KOPT-K1 (cell line): ENCODE results near the gene LARP6.

Experiments
- H3K27ac ChIP-seq: fragments of 200-600 bp; sonication (generic); 2 replicates; pipeline ENCODE4 v1.5.1; 2016; ENCODE audit warnings: antibody characterized with exemption, mild to moderate bottlenecking, low read depth, low read length; ENCODE audit not compliant: poor library complexity, severe bottlenecking
- H3K36me3 ChIP-seq: fragments of 200-600 bp; sonication (generic); 2 replicates; pipeline ENCODE4 v1.5.1; 2017; ENCODE audit warnings: antibody characterized with exemption, mild to moderate bottlenecking, low read length, moderate library complexity; ENCODE audit not compliant: insufficient read depth
- H3K9me3 ChIP-seq: fragments of 200-600 bp; sonication (generic); 2 replicates; pipeline ENCODE4 v1.5.1; 2017; ENCODE audit warnings: antibody characterized with exemption, low read length, mild to moderate bottlenecking; ENCODE audit not compliant: insufficient read depth, poor library complexity, severe bottlenecking

The LARP6 gene

GRCh38 chr15:70796516-70797310 is 57.2 kb downstream of the LARP6 start:
- Histone ChIP-seq H3K27ac (no peak overlapping the region), H3K36me3 (no peaks in the 10 kb centered on the region), H3K9me3 (no peaks in the 10 kb centered on the region)

GRCh38 chr15:70795311-70795665 is 58.7 kb downstream of the LARP6 start:
- H3K9me3 ChIP-seq: no peaks in the 10 kb centered on the region
- H3K36me3 ChIP-seq: no peaks in the 10 kb centered on the region
- no peak overlapping the region for H3K27ac ChIP-seq

- Histone ChIP-seq H3K36me3 (no peaks in the 10 kb centered on the region), H3K27ac (no peak overlapping the region), H3K9me3 (no peaks in the 10 kb centered on the region)
Observed at GRCh38 chr15:70794596-70795310, 59.2 kb downstream of the LARP6 start.

- no peaks in the 10 kb centered on the region for H3K9me3 ChIP-seq
- H3K36me3 ChIP-seq: no peaks in the 10 kb centered on the region
- no peak overlapping the region for H3K27ac ChIP-seq
Observed at GRCh38 chr15:70793694-70794093, 60.3 kb downstream of the LARP6 start.

GRCh38 chr15:70792171-70792573 is 61.8 kb downstream of the LARP6 start:
- H3K9me3 ChIP-seq: no peaks in the 10 kb centered on the region
- H3K27ac ChIP-seq: no peak overlapping the region
- H3K36me3 ChIP-seq: no peaks in the 10 kb centered on the region

GRCh38 chr15:70791259-70791658 is 62.7 kb downstream of the LARP6 start:
- no peak overlapping the region for H3K27ac ChIP-seq
- H3K36me3 ChIP-seq: no peaks in the 10 kb centered on the region
- H3K9me3 ChIP-seq: no peaks in the 10 kb centered on the region

GRCh38 chr15:70789213-70789612 is 64.7 kb downstream of the LARP6 start:
- H3K9me3 ChIP-seq: no peaks in the 10 kb centered on the region
- H3K36me3 ChIP-seq: no peaks in the 10 kb centered on the region
- no peak overlapping the region for H3K27ac ChIP-seq

- Histone ChIP-seq H3K9me3 (no peaks in the 10 kb centered on the region), H3K27ac (no peak overlapping the region), H3K36me3 (no peaks in the 10 kb centered on the region)
Observed at GRCh38 chr15:70788114-70789049, 65.6 kb downstream of the LARP6 start.

GRCh38 chr15:70786996-70787395 is 67.0 kb downstream of the LARP6 start:
- Histone ChIP-seq H3K27ac (no peak overlapping the region), H3K9me3 (no peaks in the 10 kb centered on the region), H3K36me3 (no peaks in the 10 kb centered on the region)

- Histone ChIP-seq H3K27ac (no peak overlapping the region), H3K36me3 (no peaks in the 10 kb centered on the region), H3K9me3 (no peaks in the 10 kb centered on the region)
Observed at GRCh38 chr15:70783610-70784022, 70.3 kb downstream of the LARP6 start.

GRCh38 chr15:70783041-70783440 is 70.9 kb downstream of the LARP6 start:
- no peaks in the 10 kb centered on the region for H3K36me3 ChIP-seq
- H3K27ac ChIP-seq: no peak overlapping the region
- H3K9me3 ChIP-seq: no peaks in the 10 kb centered on the region

GRCh38 chr15:70781236-70781635 is 72.7 kb downstream of the LARP6 start:
- Histone ChIP-seq H3K9me3 (no peaks in the 10 kb centered on the region), H3K36me3 (no peaks in the 10 kb centered on the region), H3K27ac (no peak overlapping the region)
